ENCODE measurements around the gene TPH2.

The TPH2 gene

GRCh38 chr12:72035625-72036024 is 97.0 kb downstream of the TPH2 start:
- DNase-seq: no peak

GRCh38 chr12:72036393-72036792 is 97.7 kb downstream of the TPH2 start:
- DNase-seq: no peak

GRCh38 chr12:72037006-72037795 is 98.6 kb downstream of the TPH2 start:
- no peak for DNase-seq

- DNase-seq: no peak
Measured at GRCh38 chr12:72041811-72042210, 103.2 kb downstream of the TPH2 start.

- DNase-seq: no peak
Measured at GRCh38 chr12:72053604-72054003, 115.0 kb downstream of the TPH2 start.

- no peak for DNase-seq
Measured at GRCh38 chr12:72054511-72054910, 115.9 kb downstream of the TPH2 start.

GRCh38 chr12:72057330-72057914 is 118.8 kb downstream of the TPH2 start:
- DNase-seq: no peak

GRCh38 chr12:72063073-72063472 is 124.4 kb downstream of the TPH2 start:
- no peak for DNase-seq

- DNase-seq: no peak
Measured at GRCh38 chr12:72071030-72071429, 132.4 kb downstream of the TPH2 start.

GRCh38 chr12:72072592-72073212 is 134.1 kb downstream of the TPH2 start:
- no peak for DNase-seq

- DNase-seq: no peak
Measured at GRCh38 chr12:72074065-72074464, 135.4 kb downstream of the TPH2 start.

GRCh38 chr12:72074956-72075355 is 136.3 kb downstream of the TPH2 start:
- DNase-seq: no peak

GRCh38 chr12:72075401-72075800 is 136.8 kb downstream of the TPH2 start:
- DNase-seq: no peak

GRCh38 chr12:72075891-72076557 is 137.4 kb downstream of the TPH2 start:
- DNase-seq: no peak

- no peak for DNase-seq
Measured at GRCh38 chr12:72076558-72076915, 137.9 kb downstream of the TPH2 start.

GRCh38 chr12:72077111-72077820 is 138.6 kb downstream of the TPH2 start:
- no peak for DNase-seq

GRCh38 chr12:72081777-72082176 is 143.1 kb downstream of the TPH2 start:
- no peak for DNase-seq

Data from right kidney (tissue), 1 donor.